C4-2B (cell line): ENCODE results near the gene DAAM1.

Source experiments
- ZFX ChIP-seq: fragments of 450-650 bp; IDR thresholded peaks from 2 replicates; pipeline ENCODE4 v1.6.1; 2017
- TF ChIP-seq, protein P1 (sequence below): fragments of 450-650 bp; conservative IDR thresholded peaks from 2 replicates; pipeline ENCODE4 v1.5.1; 2017; ENCODE audit warnings: mild to moderate bottlenecking

DNA sequence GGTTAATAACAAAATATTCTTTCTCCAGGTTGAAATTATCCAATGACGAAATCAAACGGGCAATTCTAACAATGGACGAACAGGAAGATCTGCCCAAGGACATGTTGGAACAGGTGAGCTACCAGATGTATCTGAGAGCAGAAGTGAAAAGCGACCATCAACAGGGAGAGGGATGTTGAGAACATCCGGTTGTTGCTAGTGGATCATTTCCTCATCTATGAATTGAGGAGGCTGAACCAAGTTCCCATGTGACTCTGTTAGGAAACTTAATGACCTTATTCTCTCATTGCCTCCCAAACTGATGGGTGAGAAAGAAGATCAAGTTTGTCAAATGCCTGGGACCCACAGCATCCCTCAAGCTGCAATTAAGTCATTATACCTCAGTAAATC lies 159.0 kb downstream of the DAAM1 start:
- TF ChIP-seq, protein P1, sequence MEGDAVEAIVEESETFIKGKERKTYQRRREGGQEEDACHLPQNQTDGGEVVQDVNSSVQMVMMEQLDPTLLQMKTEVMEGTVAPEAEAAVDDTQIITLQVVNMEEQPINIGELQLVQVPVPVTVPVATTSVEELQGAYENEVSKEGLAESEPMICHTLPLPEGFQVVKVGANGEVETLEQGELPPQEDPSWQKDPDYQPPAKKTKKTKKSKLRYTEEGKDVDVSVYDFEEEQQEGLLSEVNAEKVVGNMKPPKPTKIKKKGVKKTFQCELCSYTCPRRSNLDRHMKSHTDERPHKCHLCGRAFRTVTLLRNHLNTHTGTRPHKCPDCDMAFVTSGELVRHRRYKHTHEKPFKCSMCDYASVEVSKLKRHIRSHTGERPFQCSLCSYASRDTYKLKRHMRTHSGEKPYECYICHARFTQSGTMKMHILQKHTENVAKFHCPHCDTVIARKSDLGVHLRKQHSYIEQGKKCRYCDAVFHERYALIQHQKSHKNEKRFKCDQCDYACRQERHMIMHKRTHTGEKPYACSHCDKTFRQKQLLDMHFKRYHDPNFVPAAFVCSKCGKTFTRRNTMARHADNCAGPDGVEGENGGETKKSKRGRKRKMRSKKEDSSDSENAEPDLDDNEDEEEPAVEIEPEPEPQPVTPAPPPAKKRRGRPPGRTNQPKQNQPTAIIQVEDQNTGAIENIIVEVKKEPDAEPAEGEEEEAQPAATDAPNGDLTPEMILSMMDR = no peak
- TF ChIP-seq ZFX = no peak
